SK-N-SH treated with all-trans-retinoic acid at 6 μM for 48 hours (cell line): ENCODE results near the gene KDM5C.

Source experiments
- ARNTL ChIP-seq: fragments of 450-650 bp; formaldehyde crosslinking; IDR thresholded peaks from 2 replicates; pipeline ENCODE4 v1.5.0; 2020; ENCODE audit warnings: low read depth, mild to moderate bottlenecking, moderate library complexity, borderline replicate concordance
- ZFP30 ChIP-seq: fragments of 450-650 bp; formaldehyde crosslinking; IDR thresholded peaks from 2 replicates; pipeline ENCODE4 v1.5.0; 2022; ENCODE audit warnings: mild to moderate bottlenecking, moderate library complexity

GRCh38 chrX:53262189-53262917 is 37.3 kb upstream of the KDM5C start:
- no peak for TF ChIP-seq ZFP30 (CRISPR knock-in tag)
- no peak for TF ChIP-seq ARNTL
